GM12878 (cell line): ENCODE results near the gene FGF19.

ENCODE experiments used
- CTCF ChIP-seq, 3 experiments: IDR thresholded peaks in 2 of 3; conservative IDR thresholded peaks in 1 of 3; 2 replicates each; pipeline ENCODE4 v1.5.1; 2011; ENCODE audit warnings: low read depth in 3 of 3, low read length in 3 of 3, mild to moderate bottlenecking in 3 of 3, control low read depth in 2 of 3, moderate library complexity in 2 of 3, inconsistent platforms in 1 of 3, mixed read lengths in 1 of 3; ENCODE audit not compliant: control insufficient read depth in 2 of 3, insufficient read depth in 1 of 3; ENCODE audit errors: extremely low read depth in 1 of 3
- CUX1 ChIP-seq: IDR thresholded peaks from 2 replicates; pipeline ENCODE4 v1.6.1; 2012; ENCODE audit warnings: improper control_type of control experiment, low read depth, low read length; ENCODE audit not compliant: insufficient replicate concordance
- ELK1 ChIP-seq: IDR thresholded peaks from 2 replicates; pipeline ENCODE4 v1.6.1; 2012; ENCODE audit warnings: low read depth, low read length, improper control_type of control experiment
- EP300 ChIP-seq, 2 experiments: fragments of 150-350 bp in 1 of 2; IDR thresholded peaks; 2 replicates each; pipeline ENCODE4 v1.6.1; 2011 to 2012; ENCODE audit warnings: low read depth in 2 of 2, low read length in 2 of 2, borderline replicate concordance in 1 of 2, improper control_type of control experiment in 1 of 2, inconsistent platforms in 1 of 2; ENCODE audit not compliant: control insufficient read depth in 1 of 2
- JUNB ChIP-seq: IDR thresholded peaks from 2 replicates; pipeline ENCODE4 v1.6.1; 2016; ENCODE audit warnings: antibody characterized with exemption, mild to moderate bottlenecking
- PKNOX1 ChIP-seq: fragments of 450-650 bp; IDR thresholded peaks from 2 replicates; pipeline ENCODE4 v1.6.1; 2016; ENCODE audit warnings: mild to moderate bottlenecking
- POLR2AphosphoS5 ChIP-seq: IDR thresholded peaks from 2 replicates; pipeline ENCODE4 v1.6.1; 2011; ENCODE audit warnings: mild to moderate bottlenecking, low read length, inconsistent platforms
- RELA ChIP-seq: fragments of 450-650 bp; IDR thresholded peaks from 2 replicates; pipeline ENCODE4 v1.8.0; 2014; ENCODE audit warnings: borderline replicate concordance; ENCODE audit not compliant: partially characterized antibody
- SUPT20H ChIP-seq: IDR thresholded peaks from 2 replicates; pipeline ENCODE4 v1.6.1; 2011; ENCODE audit warnings: low read depth, mild to moderate bottlenecking, low read length, moderate library complexity, borderline replicate concordance; ENCODE audit not compliant: control insufficient read depth
- USF1 ChIP-seq: IDR thresholded peaks from 2 replicates; pipeline ENCODE4 v1.6.1; 2011; ENCODE audit warnings: borderline replicate concordance, low read depth, mild to moderate bottlenecking, moderate library complexity, mixed read lengths, low read length; ENCODE audit not compliant: insufficient read depth; ENCODE audit errors: extremely low read length
- ZZZ3 ChIP-seq: IDR thresholded peaks from 2 replicates; pipeline ENCODE4 v1.6.1; 2011; ENCODE audit warnings: low read depth; ENCODE audit not compliant: control insufficient read depth, insufficient read length

GRCh38 chr11:69651834-69652620 lies 51.8 kb downstream of the FGF19 start:
- TF ChIP-seq CTCF (IDR thresholded peaks at IDR 0.05 in 2 of 3, conservative IDR thresholded peaks at IDR 0.05 in 1 of 3; ENCODE audit: control insufficient read depth in 2 of 3, extremely low read depth in 1 of 3, insufficient read depth in 1 of 3, low read depth in 3 of 3, low read length in 3 of 3) (no peak), POLR2AphosphoS5 (no peak), EP300 (IDR thresholded peaks at IDR 0.05; ENCODE audit: borderline replicate concordance in 1 of 2, control insufficient read depth in 1 of 2, low read depth in 2 of 2, low read length in 2 of 2) (no peak), CUX1 (no peak), USF1 (no peak), SUPT20H (no peak), RELA (no peak), JUNB (no peak), PKNOX1 (no peak), ELK1 (no peak), ZZZ3 (no peak)
